Activated CD8-positive, alpha-beta T cell treated with anti-CD3 and anti-CD28 coated beads for 36 hours (primary cell): ENCODE measurements around the gene GALNT9. TPM values are rescaled to one million over a fixed set of nuclear protein-coding genes. Genes with fewer than 3 reads are reported as not detected.

Source experiments
- ATAC-seq: fragments of 200-7000 bp; cut with Tn5 transposase; one replicate; pipeline ENCODE4 v1.10.0; 2021; ENCODE audit warnings: mild to moderate bottlenecking, moderate library complexity
- CTCF ChIA-PET: fragments of 350-600 bp; sonication (Branson Sonifier 250); formaldehyde crosslinking; loops from one replicate; lab custom pipeline; 2021; ENCODE audit warnings: antibody characterized with exemption; lab: Charles Lee
- POLR2A ChIA-PET: fragments of 350-600 bp; sonication (Branson Sonifier 250); formaldehyde crosslinking; loops from one replicate; lab custom pipeline; 2021; ENCODE audit warnings: antibody characterized with exemption; lab: Charles Lee
- DNase-seq: peaks from one replicate; pipeline ENCODE4 v3.0.0-alpha.2; 2020
- H3K27ac Mint-ChIP-seq: one replicate; pipeline ENCODE4 v1.8.0; 2021; ENCODE audit warnings: mild to moderate bottlenecking, mixed read lengths
- H3K27me3 Mint-ChIP-seq: one replicate; pipeline ENCODE4 v1.8.0; 2021; ENCODE audit warnings: mixed read lengths
- H3K36me3 Mint-ChIP-seq: one replicate; pipeline ENCODE4 v1.8.0; 2021; ENCODE audit warnings: low read depth, mixed read lengths
- H3K4me1 Mint-ChIP-seq: one replicate; pipeline ENCODE4 v1.8.0; 2021; ENCODE audit warnings: low read depth, mixed read lengths
- H3K4me3 Mint-ChIP-seq: one replicate; pipeline ENCODE4 v1.8.0; 2021; ENCODE audit warnings: mild to moderate bottlenecking, moderate library complexity, mixed read lengths
- H3K9me3 Mint-ChIP-seq: one replicate; pipeline ENCODE4 v1.8.0; 2021; ENCODE audit warnings: mixed read lengths
- intact Hi-C: fragments of 100-400 bp; cut with micrococcal nuclease; formaldehyde crosslinking; loops from one replicate; pipeline ENCODE4 v1.10.0; 2022
- total RNA-seq, 2 experiments: library from RNA; stranded (reverse); gene quantifications; one replicate each; pipeline ENCODE4 v1.2.3, GENCODE V29; 2021
- TF ChIP-seq, protein P1 (sequence below): fragments of 200-600 bp; IDR thresholded peaks from one replicate; pipeline ENCODE4 v1.8.0; 2022; ENCODE audit warnings: antibody characterized with exemption, mild to moderate bottlenecking

GALNT9 gene
- total RNA-seq, 2 experiments from 2014 or later: not detected

DNA sequence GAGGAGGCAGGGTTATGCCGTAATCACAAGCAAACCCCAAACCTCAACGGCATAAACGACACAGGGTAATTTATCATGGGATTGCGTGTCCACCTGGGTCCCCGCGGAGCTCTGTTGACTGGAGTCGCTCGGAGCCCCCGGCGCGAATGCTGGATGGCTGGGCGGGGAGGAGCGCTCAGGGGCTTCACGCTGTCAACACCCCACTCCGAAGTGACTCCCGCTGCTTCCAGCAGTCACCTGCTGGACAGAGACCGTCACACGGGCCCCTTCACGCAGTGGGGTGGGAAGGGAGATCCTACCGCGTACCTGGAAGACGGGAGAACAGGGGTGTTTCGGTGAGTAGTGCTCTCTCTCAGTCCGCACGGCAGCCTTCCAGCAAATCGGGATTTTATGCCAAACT, 4.4 kb upstream of the GALNT9 start:
- no peak for ATAC-seq
- no peak overlapping the region for H3K27ac Mint-ChIP-seq
- CTCF ChIA-PET: no interaction called here
- intact Hi-C loops: no loop called here
- POLR2A ChIA-PET: no interaction called here
- no peak for DNase-seq
- H3K36me3 Mint-ChIP-seq: no peaks in the 10 kb centered on the region
- peaks cover 3% of the 10 kb centered on the region for H3K4me1 Mint-ChIP-seq
- peaks cover 26% of the 10 kb centered on the region for H3K27me3 Mint-ChIP-seq
- no peak overlapping the region for H3K4me3 Mint-ChIP-seq
- no peaks in the 10 kb centered on the region for H3K9me3 Mint-ChIP-seq
- TF ChIP-seq, protein P1, sequence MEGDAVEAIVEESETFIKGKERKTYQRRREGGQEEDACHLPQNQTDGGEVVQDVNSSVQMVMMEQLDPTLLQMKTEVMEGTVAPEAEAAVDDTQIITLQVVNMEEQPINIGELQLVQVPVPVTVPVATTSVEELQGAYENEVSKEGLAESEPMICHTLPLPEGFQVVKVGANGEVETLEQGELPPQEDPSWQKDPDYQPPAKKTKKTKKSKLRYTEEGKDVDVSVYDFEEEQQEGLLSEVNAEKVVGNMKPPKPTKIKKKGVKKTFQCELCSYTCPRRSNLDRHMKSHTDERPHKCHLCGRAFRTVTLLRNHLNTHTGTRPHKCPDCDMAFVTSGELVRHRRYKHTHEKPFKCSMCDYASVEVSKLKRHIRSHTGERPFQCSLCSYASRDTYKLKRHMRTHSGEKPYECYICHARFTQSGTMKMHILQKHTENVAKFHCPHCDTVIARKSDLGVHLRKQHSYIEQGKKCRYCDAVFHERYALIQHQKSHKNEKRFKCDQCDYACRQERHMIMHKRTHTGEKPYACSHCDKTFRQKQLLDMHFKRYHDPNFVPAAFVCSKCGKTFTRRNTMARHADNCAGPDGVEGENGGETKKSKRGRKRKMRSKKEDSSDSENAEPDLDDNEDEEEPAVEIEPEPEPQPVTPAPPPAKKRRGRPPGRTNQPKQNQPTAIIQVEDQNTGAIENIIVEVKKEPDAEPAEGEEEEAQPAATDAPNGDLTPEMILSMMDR: no peak

DNA sequence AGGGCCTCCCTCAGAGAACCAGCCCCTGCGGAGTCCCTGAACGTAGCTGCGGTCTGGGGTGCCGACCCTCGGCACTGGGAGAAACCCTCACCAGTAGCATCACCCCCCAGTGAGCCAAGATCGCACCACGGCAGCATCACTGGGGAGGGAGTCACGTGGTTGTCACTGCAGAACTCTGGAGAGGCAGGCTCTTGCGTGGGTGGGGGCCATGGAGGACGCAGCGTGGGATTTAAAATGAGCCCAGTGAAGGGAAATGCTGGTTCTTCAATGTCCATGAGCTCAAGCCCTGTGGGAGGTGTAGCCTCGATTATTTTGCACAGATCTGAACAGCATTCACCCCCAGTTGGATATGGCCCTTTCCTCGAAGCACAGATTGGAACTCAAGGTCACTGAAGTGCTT, 3.9 kb upstream of the GALNT9 start:
- Mint-ChIP-seq H3K27ac (no peak overlapping the region), H3K27me3 (peaks cover 28% of the 10 kb centered on the region), H3K36me3 (no peaks in the 10 kb centered on the region), H3K4me3 (no peak overlapping the region), H3K4me1 (peaks cover 4% of the 10 kb centered on the region), H3K9me3 (no peaks in the 10 kb centered on the region)
- ATAC-seq (no peak), DNase-seq (no peak)
- intact Hi-C loops: no loop called here
- CTCF ChIA-PET: no interaction called here
- TF ChIP-seq, protein P1: no peak
- POLR2A ChIA-PET: no interaction called here

DNA sequence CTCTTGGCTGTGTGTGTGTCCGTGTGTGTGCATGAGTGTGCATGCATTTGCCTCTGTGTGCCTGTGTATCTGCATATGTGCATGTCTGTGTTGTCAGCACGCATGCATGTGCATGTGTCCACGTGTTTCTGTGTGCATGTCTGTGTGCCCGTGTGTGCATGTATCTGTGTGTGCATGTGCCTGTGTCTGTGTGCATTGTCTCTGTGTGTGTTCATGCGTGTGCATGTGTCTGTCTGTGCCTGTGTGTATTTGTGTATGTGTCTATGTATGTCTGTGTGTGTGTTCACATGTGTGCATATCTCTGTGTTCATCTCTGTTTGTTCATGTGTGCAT, 1.1 kb upstream of the GALNT9 start:
- intact Hi-C loops: no loop called here
- peaks cover 18% of the 10 kb centered on the region for H3K4me1 Mint-ChIP-seq
- no peaks in the 10 kb centered on the region for H3K9me3 Mint-ChIP-seq
- no peak overlapping the region for H3K27ac Mint-ChIP-seq
- no peaks in the 10 kb centered on the region for H3K36me3 Mint-ChIP-seq
- no peak for ATAC-seq
- DNase-seq: no peak
- TF ChIP-seq, protein P1: no peak
- ChIA-PET POLR2A (no interaction called here), CTCF (no interaction called here)
- H3K4me3 Mint-ChIP-seq: no peak overlapping the region
- peaks cover 34% of the 10 kb centered on the region for H3K27me3 Mint-ChIP-seq

DNA sequence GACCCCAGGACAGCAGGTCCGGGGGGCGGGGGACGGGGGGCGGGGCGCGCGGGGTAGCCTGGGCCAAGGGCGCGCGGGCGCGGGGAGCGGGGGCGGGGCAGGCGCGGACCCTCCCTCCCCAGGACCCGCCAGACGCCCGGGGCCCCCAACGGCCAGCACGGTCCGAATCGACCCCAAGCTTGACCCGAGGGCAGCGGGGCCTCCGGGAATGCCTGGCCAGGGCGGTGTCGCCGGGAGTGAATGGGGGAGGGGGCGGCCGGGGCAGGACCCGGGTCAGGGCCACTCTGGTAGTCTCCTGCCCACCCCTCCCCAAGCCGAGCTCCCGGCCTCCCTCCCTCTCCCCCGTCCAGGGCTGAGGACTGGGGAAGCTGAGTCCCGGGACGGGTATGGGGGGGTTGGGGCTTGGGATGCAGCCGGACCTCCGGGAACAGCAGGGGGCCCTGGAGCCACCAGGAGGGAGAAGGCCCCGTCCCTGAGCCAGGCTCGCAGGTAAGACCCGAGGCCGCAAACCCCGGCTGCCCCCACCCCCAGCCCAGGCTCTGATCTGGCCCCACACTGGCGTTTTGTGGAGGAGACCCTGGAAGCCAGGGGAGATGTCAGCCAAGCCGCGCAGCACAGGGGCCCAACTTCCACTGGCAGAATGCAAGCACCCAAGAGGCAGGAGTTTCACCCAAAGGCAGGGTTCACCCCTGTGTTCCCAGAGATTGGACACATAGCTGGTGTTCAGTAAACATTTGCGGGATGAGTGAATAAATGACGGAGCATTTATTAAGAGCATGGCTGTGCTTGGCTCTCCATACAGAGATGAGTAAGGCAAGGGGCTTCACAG, 545 bp upstream of the GALNT9 start:
- no peak overlapping the region for H3K27ac Mint-ChIP-seq

More for the DNA sequence above, 545 bp upstream of the GALNT9 start:
- ChIA-PET POLR2A (interaction anchor here (1.0 kb wide), 1 partner anchor 11 kb away, joined by 3 read pairs; no protein-coding TSS in a partner anchor), CTCF (interaction anchor here (1.4 kb wide), 1 partner anchor 84 kb away, joined by 4 read pairs; no protein-coding TSS in a partner anchor)
- Mint-ChIP-seq H3K36me3 (no peaks in the 10 kb centered on the region), H3K4me1 (peaks cover 18% of the 10 kb centered on the region), H3K4me3 (no peak overlapping the region), H3K27me3 (peaks cover 34% of the 10 kb centered on the region), H3K9me3 (no peaks in the 10 kb centered on the region)
- no peak for DNase-seq
- no peak for ATAC-seq
- intact Hi-C loops: no loop called here
- TF ChIP-seq, protein P1: no peak
